ENCODE measurements around the gene C4A.

DNA sequence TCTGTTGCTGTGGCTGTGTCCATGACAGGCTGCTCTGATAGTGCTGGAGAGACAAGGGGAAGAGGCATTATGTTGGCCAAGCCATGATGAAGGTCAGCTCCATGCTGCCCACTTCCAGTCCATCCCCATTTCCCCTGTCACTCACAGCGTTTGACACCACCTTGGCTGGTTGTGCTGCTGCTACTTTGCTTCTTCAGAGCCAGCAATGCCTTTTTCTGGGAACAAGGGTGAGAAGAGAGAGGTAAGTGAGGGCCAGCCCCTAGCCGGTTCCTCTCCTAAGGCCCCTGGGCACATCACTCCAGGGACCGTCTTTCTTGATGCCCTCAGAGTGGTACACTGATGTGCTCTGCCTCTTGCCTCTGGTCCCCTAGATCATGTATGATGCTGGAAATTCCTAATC is 25.1 kb upstream of the C4A start:
- TF ChIP-seq, protein P1, sequence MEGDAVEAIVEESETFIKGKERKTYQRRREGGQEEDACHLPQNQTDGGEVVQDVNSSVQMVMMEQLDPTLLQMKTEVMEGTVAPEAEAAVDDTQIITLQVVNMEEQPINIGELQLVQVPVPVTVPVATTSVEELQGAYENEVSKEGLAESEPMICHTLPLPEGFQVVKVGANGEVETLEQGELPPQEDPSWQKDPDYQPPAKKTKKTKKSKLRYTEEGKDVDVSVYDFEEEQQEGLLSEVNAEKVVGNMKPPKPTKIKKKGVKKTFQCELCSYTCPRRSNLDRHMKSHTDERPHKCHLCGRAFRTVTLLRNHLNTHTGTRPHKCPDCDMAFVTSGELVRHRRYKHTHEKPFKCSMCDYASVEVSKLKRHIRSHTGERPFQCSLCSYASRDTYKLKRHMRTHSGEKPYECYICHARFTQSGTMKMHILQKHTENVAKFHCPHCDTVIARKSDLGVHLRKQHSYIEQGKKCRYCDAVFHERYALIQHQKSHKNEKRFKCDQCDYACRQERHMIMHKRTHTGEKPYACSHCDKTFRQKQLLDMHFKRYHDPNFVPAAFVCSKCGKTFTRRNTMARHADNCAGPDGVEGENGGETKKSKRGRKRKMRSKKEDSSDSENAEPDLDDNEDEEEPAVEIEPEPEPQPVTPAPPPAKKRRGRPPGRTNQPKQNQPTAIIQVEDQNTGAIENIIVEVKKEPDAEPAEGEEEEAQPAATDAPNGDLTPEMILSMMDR (IDR thresholded peaks at IDR 0.05), result no peak
- no peak for TF ChIP-seq POLR2A (IDR thresholded peaks at IDR 0.05)
